HG03457 (cell line): ENCODE results near the gene APIP.

Source experiments
- ATAC-seq: cut with Tn5 transposase; IDR thresholded peaks from one replicate; pipeline ENCODE4 v1.9.1; 2021; ENCODE audit warnings: moderate number of reproducible peaks; ENCODE audit not compliant: unreplicated experiment

APIP gene, protein sequence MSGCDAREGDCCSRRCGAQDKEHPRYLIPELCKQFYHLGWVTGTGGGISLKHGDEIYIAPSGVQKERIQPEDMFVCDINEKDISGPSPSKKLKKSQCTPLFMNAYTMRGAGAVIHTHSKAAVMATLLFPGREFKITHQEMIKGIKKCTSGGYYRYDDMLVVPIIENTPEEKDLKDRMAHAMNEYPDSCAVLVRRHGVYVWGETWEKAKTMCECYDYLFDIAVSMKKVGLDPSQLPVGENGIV

DNA sequence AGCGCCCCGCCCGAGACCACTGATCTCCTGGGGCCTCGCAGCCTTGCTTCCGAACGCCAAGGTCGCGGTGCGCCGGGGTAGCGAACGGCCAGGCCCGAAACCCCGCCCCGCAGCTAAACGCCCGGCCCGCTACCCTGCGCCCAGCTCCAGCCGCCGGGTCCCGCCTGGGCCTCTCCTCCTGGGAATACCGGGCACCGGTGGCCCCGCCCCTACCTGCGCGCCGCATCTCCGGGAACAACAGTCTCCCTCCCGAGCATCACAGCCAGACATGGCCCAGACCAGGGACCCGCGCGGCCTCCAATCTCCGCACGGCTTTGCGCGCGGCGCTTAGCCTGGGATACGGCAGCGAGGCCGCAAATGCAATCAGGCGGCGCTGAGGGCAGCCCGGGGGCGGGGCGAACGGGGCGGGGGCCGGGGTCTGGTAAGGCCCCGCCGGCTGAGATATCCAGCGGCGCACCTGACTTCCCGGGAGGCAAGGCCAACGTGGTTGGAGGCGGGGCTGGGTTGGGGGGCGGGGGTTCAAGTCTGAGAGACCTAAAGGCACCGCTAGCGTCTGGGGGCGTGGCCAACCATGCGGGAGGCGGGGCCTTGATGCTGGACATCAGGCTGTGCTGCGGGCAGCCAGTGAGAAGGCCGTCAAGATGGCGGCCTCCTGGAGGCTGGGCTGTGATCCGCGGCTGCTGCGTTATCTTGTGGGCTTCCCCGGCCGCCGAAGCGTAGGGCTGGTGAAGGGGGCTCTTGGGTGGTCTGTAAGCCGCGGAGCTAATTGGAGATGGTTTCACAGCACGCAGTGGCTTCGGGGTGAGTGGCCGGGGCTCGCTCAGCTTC lies at the start of gene APIP, which contains the start of gene PDHX:
Gene APIP (minus strand): TSS at position 365 of the 828 bp plus-strand sequence. CDS start 95 bp downstream, at position 270.
Gene PDHX (plus strand): TSS at position 604 of the 828 bp plus-strand sequence. CDS start 38 bp downstream, at position 642.
- ATAC-seq, result peak; percentile 92

- no peak for ATAC-seq
These were observed 48.6 kb upstream of the APIP start for GRCh38 chr11:34964610-34965331.

GRCh38 chr11:34963351-34963750 lies 47.2 kb upstream of the APIP start:
- no peak for ATAC-seq

DNA sequence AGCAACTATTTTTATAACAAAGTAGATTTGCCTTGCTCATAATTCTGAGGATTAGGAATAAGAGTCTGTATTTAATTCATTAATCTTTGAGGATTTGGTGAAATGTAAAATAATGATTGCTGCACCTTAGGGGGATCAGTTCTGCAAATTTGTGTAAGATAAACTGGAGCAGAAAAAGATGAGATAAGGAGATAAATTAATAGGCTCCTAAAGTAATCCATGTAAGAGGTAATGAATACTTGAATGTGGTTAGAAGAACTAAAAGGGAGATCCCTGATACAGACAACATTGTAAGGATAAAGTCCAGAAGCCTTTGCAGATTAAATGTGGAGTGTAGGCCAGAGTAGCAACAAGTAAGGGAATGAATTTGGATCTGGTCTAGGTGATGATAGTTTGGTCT lies 45.9 kb upstream of the APIP start:
- no peak for ATAC-seq

- no peak for ATAC-seq
These were observed 44.1 kb upstream of the APIP start for GRCh38 chr11:34960277-34960676.

DNA sequence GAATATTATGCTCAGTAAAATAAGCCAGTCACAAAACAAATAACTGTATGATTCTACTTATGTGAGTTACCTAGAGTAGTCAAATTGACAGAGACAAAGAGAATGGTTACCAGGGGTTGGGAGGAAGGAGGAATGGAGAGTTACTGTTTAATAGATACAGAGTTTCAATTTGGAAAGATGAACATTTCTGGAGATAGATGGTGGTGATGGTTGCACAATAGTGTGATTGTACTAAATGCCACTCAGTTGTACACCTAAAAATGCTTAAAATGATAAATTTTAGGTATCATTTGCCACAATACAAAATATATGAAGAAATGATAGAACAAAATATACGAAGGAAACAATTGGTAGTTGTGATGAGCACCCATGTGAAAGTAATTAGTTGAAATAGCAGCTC lies 43.6 kb upstream of the APIP start:
- no peak for ATAC-seq

- no peak for ATAC-seq
These were observed 41.4 kb upstream of the APIP start for GRCh38 chr11:34957606-34958005.

DNA sequence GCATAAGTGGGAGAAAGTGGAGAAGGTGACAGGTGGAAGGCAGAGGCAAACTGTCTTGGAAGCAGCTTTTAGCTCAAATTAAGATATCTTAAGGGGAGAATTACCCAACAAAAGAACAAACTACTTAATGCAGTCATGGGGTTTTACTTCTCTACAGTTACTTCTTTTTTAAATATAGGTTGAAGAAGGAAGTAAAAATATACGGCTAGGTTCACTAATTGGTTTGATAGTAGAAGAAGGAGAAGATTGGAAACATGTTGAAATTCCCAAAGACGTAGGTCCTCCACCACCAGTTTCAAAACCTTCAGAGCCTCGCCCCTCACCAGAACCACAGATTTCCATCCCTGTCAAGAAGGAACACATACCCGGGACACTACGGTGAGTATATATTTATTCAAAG lies 41.0 kb upstream of the APIP start:
- ATAC-seq, result no peak

DNA sequence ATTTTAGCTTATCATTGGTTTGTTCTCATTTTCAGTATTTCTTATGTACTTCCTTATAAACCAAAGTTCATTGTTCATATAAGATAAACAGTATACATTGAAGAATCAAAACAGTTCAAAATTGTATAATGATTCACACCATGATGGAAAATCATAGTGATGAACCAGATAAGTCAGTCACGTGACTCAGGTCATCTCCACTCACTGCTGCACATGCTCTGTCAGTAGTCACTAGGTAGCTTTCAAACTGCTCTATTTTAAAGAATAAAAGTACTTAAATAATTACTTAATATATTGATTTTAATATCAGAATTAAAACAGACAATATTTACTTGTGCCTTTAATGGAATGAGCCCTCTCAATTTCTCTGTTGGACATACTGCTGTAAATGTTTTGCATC lies 37.8 kb upstream of the APIP start:
- ATAC-seq, result no peak

- ATAC-seq, result no peak
These were observed 32.5 kb upstream of the APIP start for GRCh38 chr11:34948696-34949095.

DNA sequence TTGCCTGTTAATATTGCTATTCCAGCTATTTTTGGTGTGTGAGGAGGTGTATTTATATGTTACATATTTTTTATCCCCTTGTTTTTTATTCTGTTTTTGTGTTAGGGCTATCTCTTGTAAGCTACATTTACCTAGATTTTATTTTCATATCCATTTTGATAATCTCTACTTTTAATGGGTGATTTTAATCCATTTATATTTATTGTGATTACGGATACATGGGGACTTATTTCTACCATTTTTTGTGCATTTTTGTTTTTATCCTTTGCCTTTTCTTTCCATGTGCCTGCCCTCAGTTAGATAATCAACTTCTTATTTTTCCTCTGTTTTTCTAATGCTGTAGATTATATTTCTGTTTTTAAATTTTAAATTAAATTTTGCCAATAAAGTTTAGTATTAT lies 28.5 kb upstream of the APIP start:
- ATAC-seq, result no peak

DNA sequence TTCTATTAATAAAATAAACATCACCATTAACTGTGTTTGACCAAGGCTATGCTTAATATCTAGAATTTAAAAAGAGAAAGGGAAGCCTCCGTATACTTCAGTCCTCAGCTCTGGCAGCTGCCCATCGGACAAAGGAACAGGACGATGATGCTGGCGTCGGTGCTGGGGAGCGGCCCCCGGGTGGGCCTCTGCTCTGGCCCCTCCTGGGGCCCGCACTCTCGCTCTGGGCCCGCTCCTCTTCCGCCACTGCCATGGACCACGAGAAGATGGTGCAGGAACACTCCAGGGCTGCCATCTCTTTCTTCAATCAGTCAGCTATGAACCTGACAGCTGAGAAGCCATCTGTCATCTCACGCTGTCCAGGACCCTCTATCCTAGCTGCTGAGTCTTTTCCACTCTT lies 25.5 kb upstream of the APIP start:
- ATAC-seq, result no peak

GRCh38 chr11:34940026-34940677 lies 24.0 kb upstream of the APIP start:
- ATAC-seq, result no peak

- no peak for ATAC-seq
These were observed 22.4 kb upstream of the APIP start for GRCh38 chr11:34938611-34939010.

DNA sequence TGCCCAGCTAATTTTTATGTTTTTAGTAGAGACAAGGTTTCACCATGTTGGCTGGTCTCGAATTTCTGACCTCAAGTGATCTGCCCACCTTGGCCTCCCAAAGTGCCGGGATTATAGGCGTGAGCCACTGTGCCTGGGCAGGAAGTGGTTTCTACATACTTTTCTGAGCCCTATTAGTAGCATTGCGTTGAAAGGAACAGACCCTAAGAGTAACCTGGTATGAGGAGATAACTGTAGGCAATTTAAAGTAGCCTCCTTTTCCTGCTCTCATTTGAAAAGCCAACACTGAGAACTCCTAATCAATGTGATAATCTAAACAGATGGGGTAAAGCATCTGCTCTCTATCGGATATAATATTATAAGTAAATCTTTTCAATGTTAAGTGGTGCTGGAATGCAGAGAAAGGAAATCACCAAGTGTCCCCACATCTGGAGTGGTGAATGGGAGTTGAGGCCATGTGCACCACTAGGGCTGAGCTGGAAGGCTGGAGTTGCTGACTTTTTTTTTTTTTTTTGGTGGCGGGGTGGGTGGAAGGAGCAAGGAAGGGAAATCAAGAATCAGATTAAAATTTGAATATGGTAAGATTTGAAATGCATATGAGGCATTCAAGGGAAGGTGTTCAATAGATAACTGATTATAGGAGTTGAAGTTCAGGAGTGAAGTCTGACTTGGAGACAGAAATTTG lies 20.9 kb upstream of the APIP start:
- no peak for ATAC-seq

DNA sequence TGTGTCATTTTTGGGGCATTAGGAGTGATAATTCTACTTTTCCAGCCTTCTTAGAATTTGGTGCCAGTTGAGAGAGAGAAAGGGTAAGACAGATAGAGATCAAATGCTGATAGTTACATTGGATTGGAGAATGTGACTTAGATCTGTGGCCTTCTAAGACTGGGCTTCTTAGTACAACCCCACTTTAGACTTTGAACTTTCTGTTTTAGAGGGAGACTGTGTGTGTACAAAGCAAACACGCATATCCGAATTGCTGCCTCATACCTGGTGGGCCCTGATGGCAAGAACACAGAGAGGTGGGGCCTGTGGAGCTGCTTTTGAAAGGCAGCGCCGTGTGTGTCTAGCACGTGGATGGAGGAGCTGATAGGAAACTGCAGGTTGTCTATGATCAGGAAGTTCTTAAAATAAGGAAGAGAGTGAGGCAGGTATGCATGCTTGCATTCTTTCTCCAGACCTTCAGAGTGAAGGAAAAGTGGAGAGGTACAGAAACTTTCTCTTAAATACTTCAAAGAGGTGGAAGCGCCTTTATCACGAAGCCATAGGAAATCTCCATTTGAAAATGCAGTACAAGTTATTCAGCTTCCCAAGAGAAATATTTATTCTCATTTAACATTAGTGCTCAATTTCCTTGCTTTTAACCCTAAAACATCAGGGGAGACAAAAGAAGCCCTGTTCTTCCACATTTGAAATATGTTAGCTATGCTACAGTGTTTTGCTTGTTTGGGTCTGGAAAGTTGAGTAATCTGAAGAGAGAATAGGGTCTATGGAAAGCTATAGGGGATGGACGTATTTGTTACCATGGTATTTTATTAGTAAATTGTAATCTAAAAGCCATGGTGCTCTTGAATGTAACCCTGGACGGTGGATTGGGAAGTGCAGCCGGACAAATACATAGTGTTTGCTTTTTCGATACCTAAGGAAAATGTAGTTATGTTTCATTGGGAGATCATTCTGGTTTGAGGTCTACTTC lies 13.9 kb upstream of the APIP start:
- ATAC-seq, result no peak

DNA sequence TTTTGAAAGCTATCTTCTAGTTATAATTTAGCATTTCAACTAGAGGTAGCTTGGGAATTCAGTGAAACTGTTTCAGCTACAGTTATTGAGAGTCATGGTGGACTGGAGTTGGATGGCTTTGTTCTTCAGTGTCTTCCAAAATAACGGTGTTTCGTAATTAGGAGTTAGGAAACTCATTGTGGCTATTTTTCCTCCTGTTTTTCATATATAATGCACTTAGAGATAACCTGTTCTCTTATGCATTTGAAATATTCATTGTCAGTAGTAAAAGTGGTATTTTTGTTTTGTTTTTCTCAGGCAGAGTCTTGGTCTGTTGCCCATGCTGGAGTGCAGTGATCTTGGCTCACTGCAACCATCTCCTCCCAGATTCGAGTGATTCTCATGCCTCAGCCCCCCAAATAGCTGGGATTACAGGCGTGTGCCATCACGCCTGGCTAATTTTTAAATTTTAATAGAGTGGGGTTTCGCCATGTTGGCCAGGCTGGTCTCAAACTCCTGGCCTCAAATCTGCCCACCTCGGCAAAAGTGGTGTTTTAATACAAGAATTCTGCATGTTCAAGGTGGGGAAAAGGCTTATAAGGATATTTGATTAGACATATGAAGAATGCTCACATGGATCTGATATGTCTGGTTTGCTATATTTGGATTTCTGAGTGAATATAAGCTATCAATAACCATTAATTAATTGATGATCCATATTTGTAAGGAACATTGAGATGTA lies 12.9 kb upstream of the APIP start:
- no peak for ATAC-seq

- no peak for ATAC-seq
These were observed 12.2 kb upstream of the APIP start for GRCh38 chr11:34928268-34928959.
